Measurements from ENCODE around the gene ZFAND5. TPM values are rescaled to one million over a fixed set of nuclear protein-coding genes. Genes with fewer than 3 reads are reported as not detected.
A peak's percentile ranks its signal among the peaks of the same experiment; 100 is the strongest.

Gene ZFAND5
- total and polyA plus RNA-seq, 2 of the 13 experiments (the other 11 are each of a cell fraction or from before 2014, with no cell fraction given) = 53.4 to 60.2 TPM

DNA sequence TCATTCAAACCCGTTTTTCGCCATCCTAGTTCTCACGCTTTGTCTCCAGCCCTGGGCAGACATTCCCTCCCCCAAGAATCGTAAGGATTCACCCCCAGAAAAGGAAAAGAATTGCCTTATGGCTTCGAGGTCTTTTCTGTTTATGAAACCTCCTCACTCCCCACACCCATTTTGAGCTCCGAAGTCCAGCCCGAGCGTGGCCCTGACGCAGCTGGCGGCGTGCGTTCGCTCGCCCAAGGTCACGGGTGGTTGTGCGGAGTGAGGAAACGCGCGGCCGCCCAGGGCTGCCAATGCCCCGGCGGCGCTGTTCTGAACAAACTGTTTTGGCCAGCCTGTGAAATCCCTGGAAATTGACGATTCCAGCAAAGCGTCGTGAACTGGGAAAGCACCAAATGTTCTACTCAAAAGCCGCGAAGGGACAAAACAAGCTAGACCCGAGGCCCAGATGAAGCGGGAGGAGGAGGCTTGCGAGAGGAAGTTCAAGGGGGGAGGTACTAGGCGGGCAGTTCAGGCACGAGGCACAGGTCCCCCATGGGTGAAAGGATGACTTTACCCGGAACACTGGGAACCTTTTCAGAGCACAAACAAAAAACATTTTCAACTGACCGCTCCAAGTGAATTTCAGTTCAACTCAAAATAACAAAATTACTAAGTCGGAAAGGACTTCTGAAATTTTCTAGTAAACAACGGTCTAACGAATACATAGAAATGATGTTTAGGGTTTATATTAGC lies 683 bp upstream of the ZFAND5 start (continued):
- TF ChIP-seq CTCF (CRISPR knock-in tag; IDR thresholded peaks at IDR 0.05) = peak; percentile 52
- TF ChIP-seq ZNF747 (CRISPR knock-in tag; IDR thresholded peaks at IDR 0.05; ENCODE audit: borderline replicate concordance) = 0 out of 2 replicates have a peak, but pooled peaks have one; percentile 8
- no peak; the same call in 1 of the 2 replicates for TF ChIP-seq ZBTB1 (CRISPR knock-in tag; IDR thresholded peaks at IDR 0.05; ENCODE audit: borderline replicate concordance)
- TF ChIP-seq GMEB1 (CRISPR knock-in tag; IDR thresholded peaks at IDR 0.05; ENCODE audit: borderline replicate concordance) = peak; percentile 84; the same call in 1 of the 2 replicates
- TF ChIP-seq ZSCAN20 (CRISPR knock-in tag; IDR thresholded peaks at IDR 0.05; ENCODE audit: borderline replicate concordance) = no peak
- no peak for TF ChIP-seq ZNF296 (CRISPR knock-in tag; conservative IDR thresholded peaks at IDR 0.05)
- TF ChIP-seq ZNF350 (CRISPR knock-in tag; IDR thresholded peaks at IDR 0.05; ENCODE audit: borderline replicate concordance, low read depth) = peak; percentile 89; the same call in 1 of the 2 replicates
- TF ChIP-seq ZXDC (CRISPR knock-in tag; IDR thresholded peaks at IDR 0.05) = no peak
- TF ChIP-seq NCOA2 (CRISPR knock-in tag; IDR thresholded peaks at IDR 0.05) = peak; percentile 34; the same call in 1 of the 2 replicates
- TF ChIP-seq MAFG (CRISPR knock-in tag; IDR thresholded peaks at IDR 0.05) = no peak; the same call in 1 of the 2 replicates
- no peak for TF ChIP-seq KLF12 (CRISPR knock-in tag; IDR thresholded peaks at IDR 0.05; ENCODE audit: borderline replicate concordance)
- TF ChIP-seq, protein P1, sequence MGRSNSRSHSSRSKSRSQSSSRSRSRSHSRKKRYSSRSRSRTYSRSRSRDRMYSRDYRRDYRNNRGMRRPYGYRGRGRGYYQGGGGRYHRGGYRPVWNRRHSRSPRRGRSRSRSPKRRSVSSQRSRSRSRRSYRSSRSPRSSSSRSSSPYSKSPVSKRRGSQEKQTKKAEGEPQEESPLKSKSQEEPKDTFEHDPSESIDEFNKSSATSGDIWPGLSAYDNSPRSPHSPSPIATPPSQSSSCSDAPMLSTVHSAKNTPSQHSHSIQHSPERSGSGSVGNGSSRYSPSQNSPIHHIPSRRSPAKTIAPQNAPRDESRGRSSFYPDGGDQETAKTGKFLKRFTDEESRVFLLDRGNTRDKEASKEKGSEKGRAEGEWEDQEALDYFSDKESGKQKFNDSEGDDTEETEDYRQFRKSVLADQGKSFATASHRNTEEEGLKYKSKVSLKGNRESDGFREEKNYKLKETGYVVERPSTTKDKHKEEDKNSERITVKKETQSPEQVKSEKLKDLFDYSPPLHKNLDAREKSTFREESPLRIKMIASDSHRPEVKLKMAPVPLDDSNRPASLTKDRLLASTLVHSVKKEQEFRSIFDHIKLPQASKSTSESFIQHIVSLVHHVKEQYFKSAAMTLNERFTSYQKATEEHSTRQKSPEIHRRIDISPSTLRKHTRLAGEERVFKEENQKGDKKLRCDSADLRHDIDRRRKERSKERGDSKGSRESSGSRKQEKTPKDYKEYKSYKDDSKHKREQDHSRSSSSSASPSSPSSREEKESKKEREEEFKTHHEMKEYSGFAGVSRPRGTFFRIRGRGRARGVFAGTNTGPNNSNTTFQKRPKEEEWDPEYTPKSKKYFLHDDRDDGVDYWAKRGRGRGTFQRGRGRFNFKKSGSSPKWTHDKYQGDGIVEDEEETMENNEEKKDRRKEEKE (IDR thresholded peaks at IDR 0.05) = no peak
- no peak; the same call in 1 of the 2 replicates for TF ChIP-seq SMAD3 (CRISPR knock-in tag; IDR thresholded peaks at IDR 0.05)
- TF ChIP-seq, protein P2, sequence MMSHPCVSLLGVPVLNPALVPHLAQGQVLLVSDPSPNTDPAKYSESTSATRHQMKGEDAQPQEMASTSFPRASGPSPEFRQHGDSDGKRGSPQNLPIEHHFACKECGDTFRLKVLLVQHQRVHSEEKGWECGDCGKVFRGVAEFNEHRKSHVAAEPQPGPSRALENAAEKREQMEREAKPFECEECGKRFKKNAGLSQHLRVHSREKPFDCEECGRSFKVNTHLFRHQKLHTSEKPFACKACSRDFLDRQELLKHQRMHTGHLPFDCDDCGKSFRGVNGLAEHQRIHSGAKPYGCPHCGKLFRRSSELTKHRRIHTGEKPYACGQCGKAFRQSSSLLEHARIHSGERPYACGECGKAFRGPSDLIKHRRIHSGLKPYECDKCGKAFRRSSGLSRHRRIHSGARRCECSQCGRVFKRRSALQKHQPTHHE (CRISPR knock-in tag; IDR thresholded peaks at IDR 0.05; ENCODE audit: borderline replicate concordance) = no peak
- 0 out of 2 replicates have a peak, but pooled peaks have one; percentile 90 for TF ChIP-seq ZNF737 (CRISPR knock-in tag; IDR thresholded peaks at IDR 0.05; ENCODE audit: borderline replicate concordance)
- peak; percentile 46 for TF ChIP-seq ATF7-NPFF (CRISPR knock-in tag; IDR thresholded peaks at IDR 0.05; ENCODE audit: low read depth)
- TF ChIP-seq ZBTB8A (CRISPR knock-in tag; IDR thresholded peaks at IDR 0.05; ENCODE audit: borderline replicate concordance, low read depth) = no peak

All from HepG2 (cell line).